Stimulated activated CD8-positive, alpha-beta memory T cell treated with anti-CD3 and anti-CD28 coated beads, Interleukin-12 subunit alpha, Interleukin-12 subunit beta, amount 100 ng/mL, for 24 hours (primary cell): ENCODE data around the gene PES1.
"Not testable (repeated sequence)": the region's sequence is repeated elsewhere in the genome, so short reads cannot be mapped to it uniquely, and the experiment has no call there.

Experiments used
- DNase-seq: peaks from one replicate; pipeline ENCODE4 v3.0.0-alpha.2; 2020; ENCODE audit errors: extremely low read depth

Gene PES1

GRCh38 chr22:30591588-30592359 is at the start of gene PES1:
Gene PES1 (minus strand): TSS chr22:30591910. CDS start chr22:30591833, 77 bp downstream.
- DNase-seq, result peak; percentile 79

GRCh38 chr22:30640839-30641430 is 49.2 kb upstream of the PES1 start:
- DNase-seq, result no peak

- DNase-seq, result no peak
These were observed 48.7 kb upstream of the PES1 start for GRCh38 chr22:30640361-30640760.

GRCh38 chr22:30637701-30638114 is 46.0 kb upstream of the PES1 start:
- no peak for DNase-seq

- no peak for DNase-seq
These were observed 44.7 kb upstream of the PES1 start for GRCh38 chr22:30636226-30637077.

GRCh38 chr22:30635273-30636225 is 43.8 kb upstream of the PES1 start, which contains the start of gene SLC35E4:
Gene SLC35E4 (plus strand): TSS chr22:30635781. CDS start chr22:30636451, 670 bp downstream.
- DNase-seq, result peak; percentile 82

GRCh38 chr22:30634471-30635233 is 42.9 kb upstream of the PES1 start:
- DNase-seq, result peak; percentile 76

- not testable (repeated sequence) for DNase-seq
These were observed 39.8 kb upstream of the PES1 start for GRCh38 chr22:30631469-30631868.

- DNase-seq, result no peak
These were observed 36.8 kb upstream of the PES1 start for GRCh38 chr22:30628491-30628890.

- DNase-seq, result no peak
These were observed 35.8 kb upstream of the PES1 start for GRCh38 chr22:30627471-30627870.

GRCh38 chr22:30626413-30626812 is 34.7 kb upstream of the PES1 start:
- no peak for DNase-seq

GRCh38 chr22:30619909-30620308 is 28.2 kb upstream of the PES1 start:
- not testable (repeated sequence) for DNase-seq

GRCh38 chr22:30617819-30618218 is 26.1 kb upstream of the PES1 start:
- DNase-seq, result no peak

- no peak for DNase-seq
These were observed 23.8 kb upstream of the PES1 start for GRCh38 chr22:30615543-30615954.

- no peak for DNase-seq
These were observed 23.2 kb upstream of the PES1 start for GRCh38 chr22:30614879-30615278.

GRCh38 chr22:30614268-30614667 is 22.6 kb upstream of the PES1 start:
- DNase-seq, result no peak

GRCh38 chr22:30612789-30613188 is 21.1 kb upstream of the PES1 start:
- DNase-seq, result no peak

GRCh38 chr22:30611197-30611596 is 19.5 kb upstream of the PES1 start:
- no peak for DNase-seq

- no peak for DNase-seq
These were observed 18.6 kb upstream of the PES1 start for GRCh38 chr22:30610299-30610698.
